WTC11 (cell line): Measurements from ENCODE around the gene TESK2. TPM values are rescaled to one million over a fixed set of nuclear protein-coding genes. Genes with fewer than 3 reads are reported as not detected.

Experiments used
- ATAC-seq: fragments of 200-7000 bp; cut with Tn5 transposase; 2 replicates; pipeline ENCODE4 v1.10.0; 2021; ENCODE audit warnings: mild to moderate bottlenecking, moderate library complexity
- CTCF ChIA-PET: fragments of 300-600 bp; sonication (Branson Sonifier 250); formaldehyde crosslinking; loops from one replicate; lab custom pipeline; 2021; ENCODE audit warnings: antibody characterized with exemption; lab: Charles Lee
- POLR2A ChIA-PET: fragments of 350-600 bp; sonication (Branson Sonifier 250); formaldehyde crosslinking; loops from one replicate; lab custom pipeline; 2021; ENCODE audit warnings: antibody characterized with exemption; lab: Charles Lee
- DNase-seq: peaks from one replicate; pipeline ENCODE4 v3.0.0; 2021; ENCODE audit warnings: low spot score
- H3K27ac Mint-ChIP-seq: 2 replicates; pipeline ENCODE4 v1.8.0; 2021; ENCODE audit warnings: mixed read lengths
- H3K27me3 Mint-ChIP-seq: 2 replicates; pipeline ENCODE4 v1.8.0; 2021; ENCODE audit warnings: low read depth, mild to moderate bottlenecking, moderate library complexity, mixed read lengths
- H3K36me3 Mint-ChIP-seq: 2 replicates; pipeline ENCODE4 v1.8.0; 2021; ENCODE audit warnings: mixed read lengths
- H3K4me1 Mint-ChIP-seq: 2 replicates; pipeline ENCODE4 v1.8.0; 2022; ENCODE audit warnings: mixed read lengths
- H3K4me3 Mint-ChIP-seq: 2 replicates; pipeline ENCODE4 v1.8.0; 2021; ENCODE audit warnings: mild to moderate bottlenecking, moderate library complexity, mixed read lengths
- H3K9me3 Mint-ChIP-seq: 2 replicates; pipeline ENCODE4 v1.8.0; 2021; ENCODE audit warnings: mixed read lengths
- ATF6 ChIP-seq: sonication (generic); formaldehyde crosslinking; IDR thresholded peaks from 2 replicates; pipeline ENCODE4 v1.8.1; 2023; ENCODE audit warnings: mild to moderate bottlenecking, missing genetic modification reagents
- CDX4 ChIP-seq: fragments of 250-450 bp; sonication (Bioruptor Pico); IDR thresholded peaks from 2 replicates; pipeline ENCODE4 v1.9.0; 2021; ENCODE audit warnings: moderate library complexity, mild to moderate bottlenecking, inconsistent platforms, borderline replicate concordance
- E2F4 ChIP-seq: sonication (generic); formaldehyde crosslinking; IDR thresholded peaks from 2 replicates; pipeline ENCODE4 v1.8.1; 2022; ENCODE audit warnings: low read depth, mild to moderate bottlenecking, moderate library complexity, missing genetic modification reagents, borderline replicate concordance
- FOXJ3 ChIP-seq: sonication (generic); formaldehyde crosslinking; IDR thresholded peaks from 2 replicates; pipeline ENCODE4 v1.9.0; 2021; ENCODE audit warnings: missing genetic modification reagents, mild to moderate bottlenecking, borderline replicate concordance
- IRF1 ChIP-seq: sonication (generic); formaldehyde crosslinking; IDR thresholded peaks from 2 replicates; pipeline ENCODE4 v1.8.0; 2023; ENCODE audit warnings: missing genetic modification reagents
- JUN ChIP-seq: sonication (generic); formaldehyde crosslinking; IDR thresholded peaks from 2 replicates; pipeline ENCODE4 v1.8.0; 2023; ENCODE audit warnings: mild to moderate bottlenecking, missing genetic modification reagents
- MYBL2 ChIP-seq: sonication (generic); formaldehyde crosslinking; IDR thresholded peaks from 2 replicates; pipeline ENCODE4 v1.8.1; 2023; ENCODE audit warnings: mild to moderate bottlenecking, moderate library complexity, missing genetic modification reagents
- PRRX2 ChIP-seq: fragments of 250-450 bp; sonication (Bioruptor Pico); IDR thresholded peaks from 2 replicates; pipeline ENCODE4 v1.8.0; 2021; ENCODE audit warnings: mild to moderate bottlenecking
- RELA ChIP-seq: sonication (generic); formaldehyde crosslinking; IDR thresholded peaks from 2 replicates; pipeline ENCODE4 v1.8.1; 2022; ENCODE audit warnings: missing genetic modification reagents, mild to moderate bottlenecking, borderline replicate concordance
- SMAD3 ChIP-seq: sonication (generic); formaldehyde crosslinking; IDR thresholded peaks from 2 replicates; pipeline ENCODE4 v1.8.0; 2022; ENCODE audit warnings: missing genetic modification reagents, mild to moderate bottlenecking, borderline replicate concordance
- total RNA-seq: library from RNA; stranded (reverse); gene quantifications from 3 replicates; pipeline ENCODE4 v1.2.3, GENCODE V29; 2021
- TF ChIP-seq, protein P1 (sequence below): fragments of 250-450 bp; sonication (Bioruptor Pico); IDR thresholded peaks from 2 replicates; pipeline ENCODE4 v1.9.0; 2021; ENCODE audit warnings: mild to moderate bottlenecking, borderline replicate concordance
- TF ChIP-seq, protein P2 (sequence below): sonication (generic); formaldehyde crosslinking; IDR thresholded peaks from 2 replicates; pipeline ENCODE4 v1.8.1; 2023; ENCODE audit warnings: mild to moderate bottlenecking, missing genetic modification reagents, moderate library complexity

TESK2 gene
- total RNA-seq, 1 experiment from 2014 or later: 13.3 TPM

- H3K27ac Mint-ChIP-seq: peak overlapping the region; percentile 43; the same call in 1 of the 2 replicates
Measured at GRCh38 chr1:45337630-45338325, 153.2 kb downstream of the TESK2 start.

More at GRCh38 chr1:45337630-45338325, 153.2 kb downstream of the TESK2 start:
- ATAC-seq (no peak), DNase-seq (no peak)
- Mint-ChIP-seq H3K27me3 (no peaks in the 10 kb centered on the region), H3K9me3 (peaks cover 4% of the 10 kb centered on the region), H3K4me1 (peaks cover 35% of the 10 kb centered on the region), H3K36me3 (peaks cover 37% of the 10 kb centered on the region), H3K4me3 (peak overlapping the region; percentile 38; the same call in 1 of the 2 replicates)
- ChIA-PET CTCF (interaction anchor here (0.6 to 5.1 kb wide), 3 partner anchors 23 to 228 kb away, joined by 4 to 47 read pairs (median 5); no protein-coding TSS in a partner anchor), POLR2A (interaction anchor here (3.6 kb wide), 1 partner anchor 10 kb away, joined by 54 read pairs; the partner anchor contains the start of gene HPDL)
- no peak for TF ChIP-seq PRRX2 (CRISPR knock-in tag)
- no peak for TF ChIP-seq E2F4
- TF ChIP-seq, protein P1, sequence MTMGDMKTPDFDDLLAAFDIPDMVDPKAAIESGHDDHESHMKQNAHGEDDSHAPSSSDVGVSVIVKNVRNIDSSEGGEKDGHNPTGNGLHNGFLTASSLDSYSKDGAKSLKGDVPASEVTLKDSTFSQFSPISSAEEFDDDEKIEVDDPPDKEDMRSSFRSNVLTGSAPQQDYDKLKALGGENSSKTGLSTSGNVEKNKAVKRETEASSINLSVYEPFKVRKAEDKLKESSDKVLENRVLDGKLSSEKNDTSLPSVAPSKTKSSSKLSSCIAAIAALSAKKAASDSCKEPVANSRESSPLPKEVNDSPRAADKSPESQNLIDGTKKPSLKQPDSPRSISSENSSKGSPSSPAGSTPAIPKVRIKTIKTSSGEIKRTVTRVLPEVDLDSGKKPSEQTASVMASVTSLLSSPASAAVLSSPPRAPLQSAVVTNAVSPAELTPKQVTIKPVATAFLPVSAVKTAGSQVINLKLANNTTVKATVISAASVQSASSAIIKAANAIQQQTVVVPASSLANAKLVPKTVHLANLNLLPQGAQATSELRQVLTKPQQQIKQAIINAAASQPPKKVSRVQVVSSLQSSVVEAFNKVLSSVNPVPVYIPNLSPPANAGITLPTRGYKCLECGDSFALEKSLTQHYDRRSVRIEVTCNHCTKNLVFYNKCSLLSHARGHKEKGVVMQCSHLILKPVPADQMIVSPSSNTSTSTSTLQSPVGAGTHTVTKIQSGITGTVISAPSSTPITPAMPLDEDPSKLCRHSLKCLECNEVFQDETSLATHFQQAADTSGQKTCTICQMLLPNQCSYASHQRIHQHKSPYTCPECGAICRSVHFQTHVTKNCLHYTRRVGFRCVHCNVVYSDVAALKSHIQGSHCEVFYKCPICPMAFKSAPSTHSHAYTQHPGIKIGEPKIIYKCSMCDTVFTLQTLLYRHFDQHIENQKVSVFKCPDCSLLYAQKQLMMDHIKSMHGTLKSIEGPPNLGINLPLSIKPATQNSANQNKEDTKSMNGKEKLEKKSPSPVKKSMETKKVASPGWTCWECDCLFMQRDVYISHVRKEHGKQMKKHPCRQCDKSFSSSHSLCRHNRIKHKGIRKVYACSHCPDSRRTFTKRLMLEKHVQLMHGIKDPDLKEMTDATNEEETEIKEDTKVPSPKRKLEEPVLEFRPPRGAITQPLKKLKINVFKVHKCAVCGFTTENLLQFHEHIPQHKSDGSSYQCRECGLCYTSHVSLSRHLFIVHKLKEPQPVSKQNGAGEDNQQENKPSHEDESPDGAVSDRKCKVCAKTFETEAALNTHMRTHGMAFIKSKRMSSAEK (CRISPR knock-in tag): no peak
- TF ChIP-seq, protein P2, sequence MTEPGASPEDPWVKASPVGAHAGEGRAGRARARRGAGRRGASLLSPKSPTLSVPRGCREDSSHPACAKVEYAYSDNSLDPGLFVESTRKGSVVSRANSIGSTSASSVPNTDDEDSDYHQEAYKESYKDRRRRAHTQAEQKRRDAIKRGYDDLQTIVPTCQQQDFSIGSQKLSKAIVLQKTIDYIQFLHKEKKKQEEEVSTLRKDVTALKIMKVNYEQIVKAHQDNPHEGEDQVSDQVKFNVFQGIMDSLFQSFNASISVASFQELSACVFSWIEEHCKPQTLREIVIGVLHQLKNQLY (CRISPR knock-in tag): no peak
- TF ChIP-seq SMAD3 (CRISPR knock-in tag): no peak
- no peak for TF ChIP-seq RELA (CRISPR knock-in tag)
- no peak for TF ChIP-seq MYBL2 (CRISPR knock-in tag)
- TF ChIP-seq FOXJ3 (CRISPR knock-in tag): no peak
- no peak for TF ChIP-seq JUN
- TF ChIP-seq CDX4 (CRISPR knock-in tag): no peak
- TF ChIP-seq ATF6: no peak
- no peak for TF ChIP-seq IRF1
